Choroid plexus epithelial cell (primary cell): ENCODE measurements around the gene IL15RA.

Experiments used
- DNase-seq: peaks from one replicate; pipeline ENCODE4 v3.0.0-alpha.2; 2010; ENCODE audit warnings: low read depth
- H3K4me3 ChIP-seq: 2 replicates; pipeline ENCODE4 v1.5.1; 2011; ENCODE audit warnings: low read depth, mild to moderate bottlenecking, control low read depth, low read length, moderate library complexity
- CTCF ChIP-seq: conservative IDR thresholded peaks from 2 replicates; pipeline ENCODE4 v1.5.1; 2011; ENCODE audit warnings: low read depth, mild to moderate bottlenecking, control low read depth, inconsistent platforms, low read length, moderate library complexity

The IL15RA gene

GRCh38 chr10:5958675-5959074, 18.7 kb downstream of the IL15RA start:
- no peak for TF ChIP-seq CTCF
- DNase-seq: peak; percentile 47
- H3K4me3 ChIP-seq: no peak overlapping the region

GRCh38 chr10:5958077-5958476, 19.3 kb downstream of the IL15RA start:
- peak; percentile 69 for DNase-seq
- TF ChIP-seq CTCF: no peak

GRCh38 chr10:5956146-5956936, 21.0 kb downstream of the IL15RA start:
- TF ChIP-seq CTCF: no peak
- H3K4me3 ChIP-seq: no peak overlapping the region
- no peak for DNase-seq

More at GRCh38 chr10:5958077-5958476, 19.3 kb downstream of the IL15RA start:
- no peak overlapping the region for H3K4me3 ChIP-seq

- TF ChIP-seq CTCF: no peak
- H3K4me3 ChIP-seq: no peak overlapping the region
- no peak for DNase-seq
Observed at GRCh38 chr10:5953676-5954075, 23.7 kb downstream of the IL15RA start.

- TF ChIP-seq CTCF: no peak
- no peak overlapping the region for H3K4me3 ChIP-seq
- DNase-seq: no peak
Observed at GRCh38 chr10:5952731-5953385, 24.5 kb downstream of the IL15RA start.

- TF ChIP-seq CTCF: no peak
- H3K4me3 ChIP-seq: no peak overlapping the region
- DNase-seq: no peak
Observed at GRCh38 chr10:5951721-5952407, 25.5 kb downstream of the IL15RA start.
